BJ (cell line): ENCODE data around the gene SPON1. TPM values are rescaled to one million over a fixed set of nuclear protein-coding genes. Genes with fewer than 3 reads are reported as not detected.

ENCODE experiments used
- CTCF ChIA-PET: fragments of 350-600 bp; formaldehyde crosslinking; extraction: SDS; loops from one replicate; lab custom pipeline; 2021; ENCODE audit warnings: antibody characterized with exemption, inconsistent platforms; lab: Yijun Ruan, JAX
- POLR2A ChIA-PET: fragments of 300-600 bp; sonication (Branson Sonifier 250); formaldehyde crosslinking; extraction: SDS; loops from one replicate; lab custom pipeline; 2021; ENCODE audit warnings: antibody characterized with exemption; lab: Charles Lee
- DNase-seq: peaks from one replicate; pipeline ENCODE4 v3.0.0-alpha.2; 2011; ENCODE audit warnings: low read depth
- H3K27me3 ChIP-seq: 2 replicates; pipeline ENCODE4 v1.6.0; 2011; ENCODE audit warnings: low read length; ENCODE audit not compliant: control insufficient read depth, insufficient read depth
- H3K36me3 ChIP-seq: 2 replicates; pipeline ENCODE4 v1.5.1; 2011; ENCODE audit warnings: low read length; ENCODE audit not compliant: control insufficient read depth, insufficient read depth
- H3K4me3 ChIP-seq: 2 replicates; pipeline ENCODE4 v1.5.1; 2011; ENCODE audit warnings: low read depth, mild to moderate bottlenecking, control low read depth, low read length
- CTCF ChIP-seq: IDR thresholded peaks from 2 replicates; pipeline ENCODE4 v1.5.1; 2011; ENCODE audit warnings: low read depth, mild to moderate bottlenecking, control low read depth, inconsistent platforms, low read length, moderate library complexity; ENCODE audit not compliant: insufficient read depth
- polyA plus RNA-seq: library from polyadenylated mRNA; depleted of rRNA; stranded (reverse); fragments of >200 nt; gene quantifications from 2 replicates; pipeline ENCODE4 v1.2.3, GENCODE V29; 2011

The SPON1 gene
- polyA plus RNA-seq, 1 experiment: not detected

DNA sequence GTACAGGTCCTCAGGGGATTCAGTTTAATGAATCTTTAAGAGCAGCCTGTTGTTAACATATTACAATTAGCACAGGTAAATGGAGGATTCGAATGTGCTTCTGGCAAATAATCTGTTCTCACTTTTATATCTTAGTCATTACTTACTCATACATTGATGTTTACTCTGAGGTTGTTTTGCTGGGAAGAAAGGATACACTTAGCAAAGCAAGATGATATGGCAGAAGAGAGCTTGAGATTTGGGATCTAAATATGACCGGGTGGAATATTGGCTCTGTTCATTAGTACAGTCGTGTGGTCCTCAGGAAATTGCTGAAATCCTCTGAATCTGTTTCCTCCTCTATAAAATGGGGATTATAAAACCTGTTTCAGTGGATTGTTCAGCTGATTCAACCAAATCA lies 59.7 kb downstream of the SPON1 start:
- TF ChIP-seq CTCF: no peak
- ChIA-PET POLR2A (no interaction called here), CTCF (no interaction called here)
- Histone ChIP-seq H3K36me3 (no peaks in the 10 kb centered on the region), H3K27me3 (no peaks in the 10 kb centered on the region; the same call in none of the 2 replicates), H3K4me3 (no peak overlapping the region)
- no peak for DNase-seq

- no peak for DNase-seq
- ChIA-PET CTCF (no interaction called here), POLR2A (no interaction called here)
- Histone ChIP-seq H3K36me3 (no peaks in the 10 kb centered on the region), H3K27me3 (no peaks in the 10 kb centered on the region; the same call in none of the 2 replicates), H3K4me3 (no peak overlapping the region)
- no peak for TF ChIP-seq CTCF
These were observed 60.3 kb downstream of the SPON1 start for GRCh38 chr11:14022821-14023220.

DNA sequence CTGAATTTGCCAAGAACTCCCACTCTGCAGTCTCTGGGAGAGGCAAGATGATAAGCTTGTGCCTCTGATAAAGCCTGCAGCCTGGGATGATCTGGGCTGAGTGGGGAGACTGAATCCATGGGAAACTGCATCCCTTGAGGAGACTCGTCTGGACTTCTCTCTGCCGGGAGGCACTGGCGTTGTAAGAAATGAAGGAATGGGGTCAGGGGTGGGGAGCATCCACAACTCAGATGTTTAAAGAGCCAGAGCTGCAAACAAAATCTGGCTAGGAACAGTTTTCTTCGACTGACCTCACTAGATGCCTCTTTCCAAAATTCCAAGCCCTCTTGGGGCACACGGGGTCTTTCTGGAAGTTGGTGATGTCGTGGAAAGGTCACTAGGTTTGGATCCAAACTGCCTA lies 64.4 kb downstream of the SPON1 start:
- no peaks in the 10 kb centered on the region; the same call in 1 of the 2 replicates for H3K27me3 ChIP-seq
- DNase-seq: no peak
- CTCF ChIA-PET: no interaction called here
- H3K36me3 ChIP-seq: no peaks in the 10 kb centered on the region
- no peak for TF ChIP-seq CTCF
- H3K4me3 ChIP-seq: no peak overlapping the region
- POLR2A ChIA-PET: no interaction called here

- no peak for DNase-seq
- POLR2A ChIA-PET: no interaction called here
- CTCF ChIA-PET: no interaction called here
- no peak overlapping the region for H3K4me3 ChIP-seq
- H3K27me3 ChIP-seq: no peaks in the 10 kb centered on the region; the same call in 1 of the 2 replicates
- no peaks in the 10 kb centered on the region for H3K36me3 ChIP-seq
- no peak for TF ChIP-seq CTCF
These were observed 65.0 kb downstream of the SPON1 start for GRCh38 chr11:14027525-14027924.

DNA sequence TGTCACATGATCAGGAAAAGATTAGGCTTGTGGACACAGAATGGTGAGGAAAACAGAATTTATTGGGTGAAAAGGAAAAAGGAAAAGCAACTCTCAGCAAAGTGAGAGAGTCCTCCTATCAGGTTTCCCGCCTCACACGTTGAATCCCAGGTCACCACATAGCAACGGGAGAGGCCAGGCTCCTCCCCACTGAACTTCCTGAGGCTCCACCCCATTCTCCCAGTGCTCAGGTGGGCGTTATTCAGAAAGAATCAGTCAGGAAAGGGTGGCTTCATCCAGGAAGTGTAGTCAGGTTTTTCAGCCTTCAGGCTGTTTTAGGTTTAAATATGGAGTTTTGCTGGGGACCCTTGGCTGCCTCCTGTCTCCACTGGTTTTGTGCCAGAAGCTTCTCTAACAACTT lies 66.9 kb downstream of the SPON1 start:
- Histone ChIP-seq H3K27me3 (no peaks in the 10 kb centered on the region; the same call in 1 of the 2 replicates), H3K4me3 (no peak overlapping the region), H3K36me3 (no peaks in the 10 kb centered on the region)
- ChIA-PET CTCF (no interaction called here), POLR2A (interaction anchor here (0.5 kb wide), 1 partner anchor 22 kb away, joined by 3 read pairs; no protein-coding TSS in a partner anchor)
- DNase-seq: no peak
- no peak for TF ChIP-seq CTCF
